H1 (cell line): ENCODE results near the gene MTCH1. TPM values are rescaled to one million over a fixed set of nuclear protein-coding genes. Genes with fewer than 3 reads are reported as not detected.

Experiments
- CBX5 ChIP-seq: fragments of 300-800, 300-1000 bp; sonication (generic); IDR thresholded peaks from 2 replicates; pipeline ENCODE4 v1.7.1; 2016; ENCODE audit warnings: antibody characterized with exemption, low read length, low read depth
- CREB1 ChIP-seq: IDR thresholded peaks from 2 replicates; pipeline ENCODE4 v1.6.1; 2012; ENCODE audit warnings: inconsistent platforms
- EGR1 ChIP-seq: IDR thresholded peaks from 2 replicates; pipeline ENCODE4 v1.6.1; 2011; ENCODE audit warnings: low read depth, low read length, borderline replicate concordance
- GTF2F1 ChIP-seq: IDR thresholded peaks from 2 replicates; pipeline ENCODE4 v1.6.1; 2012; ENCODE audit warnings: low read depth, low read length, improper control_type of control experiment, borderline replicate concordance
- KDM4A ChIP-seq: IDR thresholded peaks from one replicate; pipeline ENCODE4 v1.7.1; 2012; ENCODE audit warnings: low read depth, mild to moderate bottlenecking, moderate library complexity, low read length, inconsistent platforms; ENCODE audit not compliant: severe bottlenecking
- PHF8 ChIP-seq: fragments of 200-600 bp; sonication (generic); conservative IDR thresholded peaks from 2 replicates; pipeline ENCODE4 v1.7.1; 2012; ENCODE audit warnings: low read depth, mild to moderate bottlenecking, inconsistent platforms, low read length, moderate library complexity
- RBBP5 ChIP-seq: IDR thresholded peaks from 2 replicates; pipeline ENCODE4 v1.7.1; 2012; ENCODE audit warnings: low read depth, mild to moderate bottlenecking, inconsistent platforms, low read length, moderate library complexity, borderline replicate concordance
- polyA plus RNA-seq, 7 experiments: library from polyadenylated mRNA; depleted of rRNA in 3 of 7; stranded (reverse) in 5 of 7; unstranded in 2 of 7; fragments of >200 nt in 5 of 7; fragments of 200-250 nt in 2 of 7; gene quantifications; 1 replicate in 5 of 7; 2 replicates in 1 of 7; 4 replicates in 1 of 7; pipeline versions ENCODE4 v1.2.1 to v1.2.3, GENCODE V29; 2011 to 2013; ENCODE audit warnings: missing spikeins in 2 of 7, mixed read lengths in 2 of 7
- total RNA-seq: library from RNA; stranded (reverse); fragmentation: NEBNext Ultra II Directional; extraction: Animal tissue kit (Norgen Biotek cat#: 25700); gene quantifications from 2 replicates; pipeline ENCODE4 v1.2.1, GENCODE V29; 2021
- TF ChIP-seq, protein P1 (sequence below): IDR thresholded peaks from 2 replicates; pipeline ENCODE4 v1.6.1; 2011; ENCODE audit warnings: low read depth, mild to moderate bottlenecking, low read length; ENCODE audit not compliant: insufficient read depth

MTCH1 gene
- total and polyA plus RNA-seq, 2 of the 8 experiments (the other 6 are each of a cell fraction or from before 2014, with no cell fraction given), result 169 to 214 TPM

DNA sequence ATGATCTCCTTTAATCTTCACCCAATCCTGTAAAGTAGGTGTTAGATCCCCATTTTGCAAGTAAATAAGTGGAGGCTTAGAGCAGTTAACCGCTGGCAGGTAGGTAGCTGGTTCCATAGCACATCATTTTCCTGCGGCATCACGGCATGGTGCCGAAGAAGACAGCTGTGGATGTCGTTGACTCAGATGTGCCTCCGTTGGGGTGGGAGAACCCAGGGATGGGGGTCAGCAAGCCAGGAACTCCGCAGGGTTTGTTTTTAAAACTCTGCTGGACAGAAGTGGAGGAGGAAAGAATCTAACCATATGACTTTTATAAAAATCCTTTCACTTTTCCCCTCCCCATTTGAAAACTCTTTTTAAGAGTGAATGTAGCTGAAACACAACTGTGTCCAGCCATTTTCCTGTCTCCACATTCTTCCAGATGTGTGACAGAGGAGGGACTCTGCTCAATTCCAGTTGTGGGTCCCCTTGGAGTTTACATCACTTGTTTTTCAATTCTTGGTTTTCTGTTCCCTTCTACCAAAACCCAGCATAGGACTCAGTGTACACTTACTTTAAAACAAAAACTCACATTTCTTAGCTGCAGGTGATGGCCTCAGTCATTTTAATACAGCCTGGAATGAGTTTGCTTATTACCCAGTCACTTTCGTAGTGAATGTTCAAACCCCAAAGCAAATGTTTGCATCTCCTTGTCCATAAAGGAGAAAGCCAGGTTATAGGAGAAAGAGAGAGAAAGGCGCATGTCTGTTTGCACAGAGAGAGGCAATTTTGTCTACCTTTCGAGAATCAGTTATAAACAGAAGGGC lies 59.1 kb downstream of the MTCH1 start (continued):
- TF ChIP-seq KDM4A (no peak), GTF2F1 (no peak), EGR1 (no peak), RBBP5 (no peak), CREB1 (no peak), PHF8 (no peak), CBX5 (no peak)
- TF ChIP-seq, protein P1, sequence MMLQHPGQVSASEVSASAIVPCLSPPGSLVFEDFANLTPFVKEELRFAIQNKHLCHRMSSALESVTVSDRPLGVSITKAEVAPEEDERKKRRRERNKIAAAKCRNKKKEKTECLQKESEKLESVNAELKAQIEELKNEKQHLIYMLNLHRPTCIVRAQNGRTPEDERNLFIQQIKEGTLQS, result no peak
